H1 (cell line): ENCODE data around the gene DHRS13.

Experiments
- BACH1 ChIP-seq: IDR thresholded peaks from 2 replicates; pipeline ENCODE4 v1.6.1; 2012; ENCODE audit warnings: low read length, improper control_type of control experiment
- CTCF ChIP-seq, 3 experiments: IDR thresholded peaks; 1 replicate in 2 of 3; 2 replicates in 1 of 3; pipeline versions ENCODE4 v1.5.1 to v1.6.1; 2011; ENCODE audit warnings: low read length in 3 of 3, mild to moderate bottlenecking in 3 of 3, inconsistent platforms in 2 of 3, low read depth in 1 of 3, moderate library complexity in 1 of 3; ENCODE audit not compliant: insufficient read depth in 1 of 3; ENCODE audit errors: control extremely low read depth in 1 of 3
- EZH2 ChIP-seq: fragments of 200-600 bp; sonication (generic); IDR thresholded peaks from 2 replicates; pipeline ENCODE4 v1.7.1; 2012; ENCODE audit warnings: low read depth, mild to moderate bottlenecking, moderate library complexity, low read length, inconsistent platforms; ENCODE audit not compliant: severe bottlenecking
- FOSL1 ChIP-seq: IDR thresholded peaks from 2 replicates; pipeline ENCODE4 v1.6.1; 2011; ENCODE audit warnings: mild to moderate bottlenecking, low read depth, low read length, moderate library complexity; ENCODE audit not compliant: insufficient read depth
- GTF2F1 ChIP-seq: IDR thresholded peaks from 2 replicates; pipeline ENCODE4 v1.6.1; 2012; ENCODE audit warnings: low read depth, low read length, improper control_type of control experiment, borderline replicate concordance
- KDM5A ChIP-seq: fragments of 200-600 bp; IDR thresholded peaks from 2 replicates; pipeline ENCODE4 v1.7.1; 2012; ENCODE audit warnings: mild to moderate bottlenecking, low read length, inconsistent platforms, mixed read lengths
- POLR2AphosphoS5 ChIP-seq: IDR thresholded peaks from 2 replicates; pipeline ENCODE4 v1.6.1; 2011; ENCODE audit warnings: low read depth, low read length
- RAD21 ChIP-seq, 2 experiments: IDR thresholded peaks in 1 of 2; conservative IDR thresholded peaks in 1 of 2; 2 replicates each; pipeline ENCODE4 v1.6.1; 2011; ENCODE audit warnings: low read depth in 2 of 2, low read length in 2 of 2, improper control_type of control experiment in 1 of 2, inconsistent platforms in 1 of 2, mild to moderate bottlenecking in 1 of 2, moderate library complexity in 1 of 2
- SIN3A ChIP-seq, 2 experiments: IDR thresholded peaks in 1 of 2; conservative IDR thresholded peaks in 1 of 2; 2 replicates each; pipeline ENCODE4 v1.6.1; 2011 to 2012; ENCODE audit warnings: low read length in 2 of 2, improper control_type of control experiment in 1 of 2, low read depth in 1 of 2, mild to moderate bottlenecking in 1 of 2
- SP1 ChIP-seq: IDR thresholded peaks from 2 replicates; pipeline ENCODE4 v1.6.1; 2011; ENCODE audit warnings: low read depth, low read length
- SRF ChIP-seq: IDR thresholded peaks from 2 replicates; pipeline ENCODE4 v1.6.1; 2011; ENCODE audit warnings: mild to moderate bottlenecking, low read depth, low read length, moderate library complexity
- SUZ12 ChIP-seq: fragments of 200-600 bp; sonication (generic); IDR thresholded peaks from 2 replicates; pipeline ENCODE4 v1.6.1; 2012; ENCODE audit warnings: mild to moderate bottlenecking, inconsistent platforms, low read length, moderate library complexity, mixed read lengths
- TCF12 ChIP-seq: IDR thresholded peaks from 2 replicates; pipeline ENCODE4 v1.6.1; 2011; ENCODE audit warnings: low read depth, mild to moderate bottlenecking, low read length
- YY1 ChIP-seq: IDR thresholded peaks from 2 replicates; pipeline ENCODE4 v1.6.1; 2011; ENCODE audit warnings: low read depth, mild to moderate bottlenecking, low read length

DNA sequence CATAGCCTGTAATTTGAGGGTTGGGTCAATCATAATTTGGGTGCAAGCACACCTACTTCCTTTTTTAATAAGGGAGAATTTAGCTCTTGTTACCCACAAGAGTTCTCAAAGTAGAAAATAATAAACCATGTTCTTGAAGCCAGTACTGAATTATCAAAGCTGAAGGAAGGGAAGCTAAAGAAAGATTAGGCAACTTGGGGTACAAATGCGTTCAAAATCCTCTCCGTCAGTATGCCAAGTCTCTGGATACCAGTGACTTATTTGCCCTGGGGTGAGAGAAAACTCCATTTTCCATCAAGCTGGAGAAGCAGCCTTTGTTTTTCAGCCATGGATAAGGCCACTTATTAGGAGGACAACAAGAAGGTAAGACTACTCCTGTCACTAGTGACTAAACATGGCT is 23.5 kb upstream of the DHRS13 start:
- TF ChIP-seq CTCF (IDR thresholded peaks at IDR 0.05; ENCODE audit: control extremely low read depth in 1 of 3, insufficient read depth in 1 of 3, low read depth in 1 of 3, low read length in 3 of 3), result no peak
- no peak for TF ChIP-seq RAD21 (IDR thresholded peaks at IDR 0.05 in 1 of 2, conservative IDR thresholded peaks at IDR 0.05 in 1 of 2; ENCODE audit: low read depth in 2 of 2, low read length in 2 of 2)
- no peak for TF ChIP-seq POLR2AphosphoS5
- no peak for TF ChIP-seq BACH1
- no peak for TF ChIP-seq FOSL1
- TF ChIP-seq EZH2, result no peak
- no peak for TF ChIP-seq SP1
- TF ChIP-seq SUZ12, result no peak
- TF ChIP-seq GTF2F1, result no peak
- no peak for TF ChIP-seq SRF
- TF ChIP-seq YY1, result no peak
- TF ChIP-seq KDM5A, result no peak
- TF ChIP-seq SIN3A (conservative IDR thresholded peaks at IDR 0.05 in 1 of 2, IDR thresholded peaks at IDR 0.05 in 1 of 2; ENCODE audit: low read depth in 1 of 2, low read length in 2 of 2), result no peak
- no peak for TF ChIP-seq TCF12
